Endometrial microvascular endothelial cells (primary cell): ENCODE data around the gene GNG8. TPM values are rescaled to one million over a fixed set of nuclear protein-coding genes. Genes with fewer than 3 reads are reported as not detected.

ENCODE experiments used
- in situ Hi-C: cut with HindIII; loops from 2 replicates; pipeline ENCODE4 v1.10.0; 2017; ENCODE audit warnings: low sequenced_read_pairs, low pct_unique_long_range_greater_than_20kb; ENCODE audit errors: inconsistent ontology term
- total RNA-seq: library from RNA; depleted of rRNA; stranded (reverse); fragments of >200 nt; gene quantifications from one replicate; pipeline ENCODE4 v1.2.3, GENCODE V29; 2015; ENCODE audit errors: inconsistent ontology term

GNG8 gene
- total RNA-seq, 1 donor from 2014 or later: not detected

DNA sequence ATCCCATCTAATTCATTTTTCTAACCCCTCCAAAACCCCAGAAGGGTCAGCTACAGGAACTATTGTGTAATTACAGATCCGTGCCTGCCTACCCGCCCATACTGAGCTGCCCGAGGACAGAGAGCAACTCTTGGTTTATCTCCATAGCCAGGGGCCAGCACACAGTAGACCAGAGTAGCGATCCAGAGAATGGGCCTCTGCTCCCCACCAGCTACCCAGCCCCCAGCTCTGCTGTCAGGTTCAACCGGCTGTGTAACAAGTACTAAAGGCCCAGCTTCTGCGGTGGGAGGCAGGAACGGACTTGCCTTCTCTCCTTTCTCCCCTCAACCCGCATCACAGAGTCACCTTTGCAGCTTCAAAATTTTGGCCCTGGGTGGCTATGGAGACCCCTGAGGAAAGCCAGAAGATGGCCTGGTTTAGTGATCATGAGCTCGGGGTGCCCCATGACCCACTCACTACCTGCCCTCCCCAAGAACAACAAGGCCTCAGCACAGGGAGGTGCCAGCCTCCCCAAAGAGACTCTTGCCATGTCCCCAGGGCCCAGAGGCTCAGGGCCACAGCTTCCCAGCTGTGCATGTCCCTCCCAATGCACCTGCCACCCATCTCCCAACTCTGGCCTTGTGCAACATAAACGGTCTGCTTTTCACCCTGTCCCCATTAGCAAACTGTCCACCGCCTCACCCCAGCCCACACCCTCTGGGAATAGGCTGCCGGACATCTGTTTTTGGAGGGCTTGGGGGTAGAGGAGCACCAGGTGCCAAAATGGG, 29.1 kb downstream of the GNG8 start:
- in situ Hi-C loops: no loop called here

DNA sequence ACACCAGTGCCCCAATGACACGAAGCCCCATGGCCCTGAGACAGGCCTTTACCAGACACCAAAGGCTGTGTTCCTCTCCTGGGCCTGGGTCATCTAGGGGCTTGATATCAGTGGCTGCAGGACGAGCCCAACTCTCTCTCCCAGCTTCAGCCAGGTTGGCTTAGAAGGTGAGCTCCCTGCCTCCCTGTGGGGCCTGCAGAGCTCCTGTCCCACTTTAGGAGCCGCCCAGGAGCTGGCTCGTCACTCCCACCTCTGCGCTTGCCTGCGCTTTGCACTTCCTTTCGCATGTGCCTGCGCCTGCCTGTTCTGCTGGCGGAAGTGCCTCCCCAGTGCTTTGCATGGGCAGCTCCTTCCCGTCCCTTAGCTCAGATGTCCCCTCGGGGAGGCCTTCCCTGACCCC, 30.0 kb downstream of the GNG8 start:
- in situ Hi-C loops: no loop called here

DNA sequence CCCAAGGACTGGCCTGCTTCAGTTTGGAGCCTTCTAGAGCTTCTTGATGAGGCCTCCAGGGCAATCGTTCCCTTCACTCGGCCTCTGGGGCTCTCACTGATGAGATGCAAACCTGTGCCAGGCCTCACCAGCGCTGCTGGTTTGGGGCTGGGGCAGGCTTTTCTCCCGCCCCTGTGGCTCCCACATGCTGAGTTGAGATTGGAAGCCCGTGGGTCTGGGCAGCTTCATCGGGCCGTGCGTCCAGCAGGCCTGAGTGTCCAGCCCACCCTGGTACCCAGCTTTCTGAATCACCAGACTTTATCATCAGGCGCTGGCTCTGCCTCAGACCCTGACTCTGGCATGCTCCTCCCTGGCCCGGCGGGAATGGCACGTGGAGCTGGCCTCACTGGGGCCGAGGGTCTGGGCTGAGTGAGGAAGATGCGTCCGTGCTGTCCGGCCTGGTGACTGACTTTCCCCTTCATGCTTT, 30.6 kb downstream of the GNG8 start:
- in situ Hi-C loops: no loop called here

DNA sequence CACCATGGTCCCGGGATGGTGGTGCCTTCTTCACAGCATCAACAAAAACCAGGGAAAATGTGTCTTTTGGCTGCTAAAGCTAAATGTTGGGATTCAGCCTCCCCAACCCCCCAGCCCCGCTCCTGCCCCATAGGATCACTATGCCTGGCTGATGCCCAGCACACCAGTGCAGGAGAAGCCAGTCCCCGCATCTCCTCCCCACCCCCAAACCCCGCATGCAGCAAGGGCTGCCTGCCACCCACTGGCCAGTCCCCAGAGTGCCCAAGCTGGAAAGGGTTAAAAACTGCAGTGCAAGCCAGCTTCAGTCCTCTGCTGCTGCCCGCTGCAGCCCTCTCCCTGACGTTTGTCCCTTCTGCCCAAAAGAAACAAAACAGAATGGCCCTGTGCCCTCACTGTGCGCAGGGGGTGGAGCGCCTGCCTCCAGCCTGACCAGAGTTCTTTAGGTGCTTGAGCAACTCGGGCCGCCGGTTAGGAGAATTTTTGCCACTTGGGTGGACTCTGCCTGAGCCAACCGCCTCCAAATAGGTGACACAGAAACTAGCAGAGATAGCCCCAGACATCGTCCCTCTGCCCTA, 31.1 kb downstream of the GNG8 start:
- in situ Hi-C loops: no loop called here

DNA sequence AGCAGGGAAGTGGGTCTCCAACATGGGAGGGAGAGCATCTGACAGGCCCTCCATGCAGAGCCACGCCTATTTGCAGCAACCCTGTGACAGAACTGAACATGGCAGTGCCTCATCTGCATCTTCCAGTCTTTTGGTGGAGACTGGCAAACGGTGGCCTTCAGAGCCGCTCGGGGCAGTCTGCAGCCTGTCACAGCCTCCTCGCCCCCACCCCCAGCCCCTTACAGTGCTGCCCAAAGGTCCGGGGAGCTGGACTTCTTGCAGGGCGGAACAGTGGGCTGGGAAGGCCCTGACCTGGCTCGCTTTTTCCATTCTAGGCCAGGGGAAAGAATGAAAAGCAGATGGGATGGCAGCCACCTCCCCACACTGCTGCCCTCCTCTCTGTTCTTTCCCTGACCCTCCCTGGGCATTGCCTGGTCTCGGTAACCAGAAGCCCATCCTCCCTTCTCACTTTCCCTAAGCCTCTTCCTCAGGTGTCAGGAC, 32.2 kb downstream of the GNG8 start:
- in situ Hi-C loops: no loop called here

DNA sequence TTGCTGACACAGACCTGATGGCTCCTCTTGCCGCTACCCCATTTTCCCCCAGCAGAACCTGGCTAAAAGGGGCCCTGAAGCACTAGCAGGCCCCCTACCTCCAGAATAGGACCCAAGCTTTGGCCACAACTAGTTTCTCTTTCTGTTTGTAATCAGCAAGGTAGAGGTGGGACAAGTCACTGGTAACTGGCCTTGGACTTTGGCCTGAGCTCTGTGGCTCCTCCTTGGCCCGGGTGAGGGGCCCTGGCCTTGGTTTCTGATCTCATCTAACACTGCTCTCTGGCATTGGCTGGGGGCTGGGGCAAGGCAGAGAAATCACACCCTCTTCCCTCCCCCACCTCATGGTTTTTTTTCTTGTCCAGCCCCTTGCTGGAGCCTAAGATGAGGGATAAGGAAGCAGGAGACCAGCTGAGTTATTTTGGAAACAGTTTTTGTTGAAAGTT, 32.8 kb downstream of the GNG8 start:
- in situ Hi-C loops: no loop called here

DNA sequence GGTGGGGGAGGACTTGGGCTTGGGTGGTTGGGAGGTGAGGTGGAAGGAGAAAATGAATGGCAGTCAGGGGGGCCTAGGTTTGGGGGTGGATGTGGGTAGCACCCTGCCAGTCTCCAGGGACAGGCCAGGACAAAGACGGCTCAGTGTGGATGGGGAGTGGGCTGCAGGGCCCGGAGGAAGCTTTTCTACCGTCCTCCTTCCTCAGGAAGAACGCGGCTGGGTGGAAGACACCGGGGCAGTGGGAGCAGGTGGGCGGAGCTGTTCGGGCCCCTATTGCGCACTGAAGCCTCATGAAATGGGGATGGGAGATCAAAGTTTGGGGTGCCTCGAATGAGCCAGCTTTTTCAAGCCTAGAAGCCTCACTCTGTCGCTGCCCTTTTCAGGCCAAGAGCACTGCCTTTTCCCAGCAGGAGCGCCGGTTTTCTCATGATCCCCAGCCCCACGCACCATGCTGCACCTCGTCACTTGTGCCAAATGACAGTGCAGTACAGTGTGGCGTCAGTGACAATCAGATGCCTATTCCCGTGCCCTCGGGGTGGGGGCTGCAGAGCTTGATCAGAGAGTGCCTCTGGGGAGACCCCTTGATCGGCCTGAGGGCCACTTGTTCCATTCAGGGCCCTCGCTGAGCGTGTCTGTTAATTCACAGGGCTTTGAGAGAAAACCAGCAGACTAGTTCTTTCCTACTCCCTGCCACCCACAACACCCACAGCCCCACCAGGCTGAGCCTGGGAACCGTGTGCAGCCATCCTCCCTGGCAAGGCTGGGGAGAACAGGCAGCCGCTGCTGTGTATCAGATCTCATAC, 33.4 kb downstream of the GNG8 start:
- in situ Hi-C loops: no loop called here

DNA sequence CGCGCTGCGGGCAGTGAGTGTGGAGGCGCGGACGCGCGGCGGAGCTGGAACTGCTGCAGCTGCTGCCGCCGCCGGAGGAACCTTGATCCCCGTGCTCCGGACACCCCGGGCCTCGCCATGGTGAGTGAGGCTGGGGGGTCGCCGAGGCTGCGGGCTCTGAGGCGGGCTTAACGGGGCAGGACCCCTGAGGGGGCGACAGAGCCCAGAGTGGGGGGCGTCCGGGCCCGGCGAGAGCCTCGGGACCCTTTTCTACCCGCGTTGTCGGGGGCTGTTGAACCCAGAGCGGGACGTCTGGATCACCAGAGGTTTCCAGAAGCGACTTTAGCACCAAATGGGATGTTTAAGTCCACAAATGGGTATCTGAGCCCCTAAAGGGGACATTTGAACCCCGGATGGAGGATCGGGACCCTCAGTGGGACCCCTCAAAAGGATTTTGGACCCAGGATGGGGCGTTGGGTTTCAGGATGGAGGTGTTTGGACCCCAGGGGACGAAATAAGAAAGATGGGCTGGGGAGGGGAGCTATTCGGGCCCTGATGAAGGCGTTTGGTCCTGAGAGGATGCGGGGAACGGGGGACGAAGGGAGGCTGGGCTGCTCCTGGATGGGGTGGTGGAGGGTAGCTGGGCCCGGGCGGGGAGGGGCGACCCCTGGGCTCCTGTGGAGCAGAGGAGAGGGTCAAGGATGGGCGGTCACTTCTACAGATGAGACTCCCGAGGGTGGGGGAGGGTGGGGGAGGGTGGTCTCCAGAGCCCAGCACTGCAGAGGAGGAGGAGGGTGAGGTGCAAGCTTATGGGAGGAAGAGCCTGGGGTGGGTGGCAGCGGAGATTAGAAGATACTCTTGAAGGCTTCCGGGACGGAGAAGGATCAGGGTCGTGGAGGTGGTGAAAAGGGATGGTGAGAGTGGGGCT, 34.4 kb downstream of the GNG8 start, which contains the start of gene CALM3:
TSS of gene CALM3 (plus strand) at position 13 of the 907 bp plus-strand sequence. CDS start at position 118, 105 bp downstream.
- in situ Hi-C loops: no loop called here

DNA sequence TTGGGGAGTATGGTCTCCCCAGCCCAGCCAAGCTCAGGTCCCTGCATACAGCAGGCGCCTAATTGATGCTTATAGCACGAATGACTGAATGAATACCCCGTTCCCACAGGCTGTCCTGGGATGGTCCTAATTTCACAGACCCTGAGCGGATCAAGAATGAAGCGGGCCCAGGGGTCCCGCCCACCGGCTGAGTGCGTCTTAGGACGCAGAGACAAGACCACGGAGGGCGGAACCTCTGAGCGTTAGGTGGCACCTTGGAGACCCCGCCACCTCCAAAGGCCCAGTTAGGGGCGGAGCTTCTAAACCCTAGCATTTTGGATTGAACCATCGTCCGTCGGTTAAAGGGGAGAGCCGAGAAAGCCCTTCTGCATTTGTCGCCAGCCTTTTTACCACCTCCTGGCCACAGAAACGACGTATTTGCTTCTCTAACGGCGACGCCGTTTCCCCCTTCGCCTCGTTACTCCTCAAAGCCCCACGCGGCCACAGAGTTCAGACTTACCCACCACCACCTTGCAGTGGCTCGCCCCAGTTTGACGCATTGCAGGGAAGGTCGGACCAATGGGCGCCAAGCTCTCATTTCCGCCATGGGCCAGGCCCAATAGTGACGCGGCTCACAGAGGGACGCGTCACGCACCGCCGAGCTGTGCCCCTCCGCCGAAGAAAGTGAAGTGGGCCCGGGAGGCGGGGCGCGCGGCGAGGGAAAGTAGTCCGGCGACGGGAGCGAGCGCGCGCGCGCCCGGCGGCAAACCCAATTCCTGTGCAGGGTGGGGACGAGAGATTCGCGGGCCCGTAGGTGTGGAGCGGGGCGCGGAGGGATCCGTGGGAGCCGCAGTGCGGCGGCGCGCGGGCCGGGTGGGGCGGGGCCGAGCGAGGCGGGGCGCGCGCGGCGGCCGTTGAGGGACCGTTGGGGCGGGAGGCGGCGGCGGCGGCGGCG, 35.4 kb downstream of the GNG8 start:
- in situ Hi-C loops: no loop called here

DNA sequence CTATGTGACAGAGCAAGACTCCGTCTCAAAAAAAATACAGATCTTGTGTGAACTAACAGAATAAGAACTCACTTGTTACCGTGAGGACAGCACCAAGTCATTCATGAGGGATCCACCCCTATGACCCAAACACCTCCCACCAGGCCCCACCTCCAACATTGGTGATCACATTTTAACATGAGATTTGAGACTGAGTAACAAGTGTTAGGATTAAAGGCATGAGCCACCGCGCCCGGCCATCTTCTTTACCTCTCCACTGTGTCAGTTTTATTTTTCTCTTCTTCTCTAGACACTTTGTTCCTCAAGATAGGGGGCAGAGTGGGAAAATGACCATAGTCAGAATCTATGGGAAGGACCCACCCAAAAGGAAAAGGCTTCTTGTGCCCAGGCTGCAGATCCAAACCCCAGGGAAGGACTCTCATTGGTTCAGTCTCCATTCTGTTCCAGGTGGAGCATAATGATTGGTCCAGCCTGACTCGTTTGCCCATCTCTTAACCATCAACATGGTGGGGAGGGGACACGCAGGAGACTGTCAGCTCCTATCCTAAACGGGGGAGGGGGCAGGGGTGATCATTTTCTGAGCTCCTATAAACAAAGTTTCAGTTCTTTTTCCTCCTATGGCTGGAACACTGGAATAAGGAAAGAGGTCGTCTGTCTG, 36.2 kb downstream of the GNG8 start:
- in situ Hi-C loops: no loop called here

DNA sequence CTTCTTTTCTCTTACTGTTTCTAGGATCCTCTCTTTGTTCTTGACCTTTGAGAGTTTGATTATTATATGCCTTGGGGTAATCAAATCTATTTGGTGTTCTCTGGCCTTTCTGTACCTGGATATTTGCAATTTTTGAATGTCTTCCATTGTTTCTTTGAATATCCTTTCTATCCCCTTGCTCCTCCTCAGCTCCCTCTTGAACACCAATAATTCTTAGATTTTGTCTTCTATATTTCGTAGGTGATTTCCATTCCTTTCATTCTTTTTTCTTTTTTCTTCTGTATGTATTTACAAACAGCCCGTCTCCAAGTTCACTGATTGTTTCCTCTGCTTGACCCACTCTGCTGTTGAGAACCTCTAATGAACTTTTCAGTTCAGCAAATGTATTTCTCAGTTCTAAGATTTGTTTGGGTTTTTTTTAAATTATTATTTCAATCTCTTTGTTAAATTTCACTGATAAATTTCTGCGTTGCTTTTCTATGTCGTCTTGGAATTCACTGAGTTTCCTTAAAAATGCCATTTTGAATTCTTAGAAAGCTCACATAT, 37.6 kb downstream of the GNG8 start:
- in situ Hi-C loops: no loop called here

DNA sequence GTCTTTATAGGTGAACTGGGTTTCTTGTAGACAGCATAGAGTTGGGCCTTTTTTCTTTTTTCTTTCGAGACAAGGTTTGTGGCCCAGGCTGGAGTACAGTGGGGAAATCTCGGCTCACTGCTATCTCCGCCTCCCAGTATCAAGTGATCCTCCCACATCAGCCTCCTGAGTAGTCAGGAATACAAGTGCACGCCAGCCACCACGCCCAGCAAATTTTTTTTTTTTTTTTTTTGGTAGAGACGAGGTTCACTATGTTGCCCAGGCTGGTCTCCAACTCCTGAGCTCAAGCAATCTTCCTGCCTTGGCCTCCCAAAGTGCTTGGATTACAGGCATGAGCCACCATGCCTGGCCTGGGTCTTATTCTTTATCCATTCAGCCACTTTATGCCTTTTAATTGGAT, 40.0 kb downstream of the GNG8 start:
- in situ Hi-C loops: no loop called here

DNA sequence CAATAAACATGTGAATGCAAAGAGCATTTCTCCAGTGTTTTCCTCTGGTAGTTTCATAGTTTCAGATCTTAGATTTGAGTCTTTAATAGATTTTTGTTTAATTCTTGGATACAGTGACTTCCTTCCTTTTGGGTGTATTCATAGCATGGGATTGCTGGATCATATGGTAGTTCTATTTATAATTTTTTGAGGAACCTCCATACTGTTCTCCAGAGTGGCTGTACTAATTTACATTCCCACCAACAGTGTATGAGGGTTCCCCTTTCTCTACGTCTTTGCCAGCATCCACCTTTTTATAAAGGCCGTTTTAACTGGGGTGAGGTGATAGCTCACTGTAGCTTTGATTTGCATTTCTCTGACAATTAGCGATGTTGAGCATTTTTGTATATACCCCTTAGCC, 44.1 kb downstream of the GNG8 start:
- in situ Hi-C loops: no loop called here

DNA sequence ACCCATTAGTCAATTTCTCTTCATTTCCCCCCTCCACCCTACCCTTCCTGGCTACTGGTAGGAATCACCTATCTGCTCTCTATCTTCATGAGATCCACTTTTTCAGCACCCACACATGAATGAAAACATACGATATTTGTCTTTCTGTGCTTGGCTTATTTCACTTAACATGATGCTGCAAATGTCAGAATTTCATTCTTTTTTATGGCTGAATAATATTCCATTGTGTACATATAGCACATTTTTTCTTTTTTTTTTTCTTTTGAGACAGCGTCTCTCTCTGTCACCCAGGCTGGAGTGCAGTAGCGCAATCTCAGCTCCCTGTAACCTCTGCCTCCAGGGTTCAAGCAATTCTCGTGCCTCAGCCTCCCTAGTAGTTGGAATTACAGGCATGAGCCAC, 44.7 kb downstream of the GNG8 start:
- in situ Hi-C loops: no loop called here

DNA sequence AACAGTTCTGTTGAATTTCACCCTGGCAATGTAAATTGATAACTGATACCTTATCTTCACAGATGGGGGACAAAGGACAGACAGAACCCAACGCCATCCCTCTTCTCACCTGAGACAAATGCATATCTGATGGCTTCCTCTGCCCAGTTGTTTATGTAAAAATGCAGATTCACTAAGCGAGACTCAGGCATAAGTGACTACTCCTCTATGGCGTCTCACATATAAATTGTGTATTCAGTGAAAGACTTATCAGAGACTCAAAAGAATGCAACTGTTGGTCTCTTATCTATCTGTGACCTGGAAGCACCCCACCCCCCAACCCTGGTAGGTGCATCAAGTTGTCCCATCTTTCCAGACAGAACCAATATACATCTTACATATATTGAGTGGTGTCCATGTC, 48.1 kb downstream of the GNG8 start:
- in situ Hi-C loops: no loop called here

DNA sequence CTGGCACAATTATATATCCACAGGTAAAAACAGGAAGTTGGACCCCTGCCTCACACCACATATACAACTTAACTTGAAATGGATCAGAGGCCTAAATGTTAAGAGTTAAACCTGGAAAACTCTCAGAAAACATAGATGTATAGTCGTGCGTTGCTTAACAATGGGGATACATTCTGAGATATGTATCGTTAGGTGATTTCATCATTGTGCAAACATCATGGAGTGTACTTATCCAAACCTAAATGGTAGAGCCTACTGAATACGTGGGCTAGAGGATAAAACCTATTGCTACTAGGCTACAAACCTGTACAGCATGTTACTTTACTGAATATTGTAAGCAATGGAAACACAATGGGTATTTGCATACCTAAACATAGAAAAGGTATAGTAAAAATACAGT, 49.7 kb downstream of the GNG8 start:
- in situ Hi-C loops: no loop called here

DNA sequence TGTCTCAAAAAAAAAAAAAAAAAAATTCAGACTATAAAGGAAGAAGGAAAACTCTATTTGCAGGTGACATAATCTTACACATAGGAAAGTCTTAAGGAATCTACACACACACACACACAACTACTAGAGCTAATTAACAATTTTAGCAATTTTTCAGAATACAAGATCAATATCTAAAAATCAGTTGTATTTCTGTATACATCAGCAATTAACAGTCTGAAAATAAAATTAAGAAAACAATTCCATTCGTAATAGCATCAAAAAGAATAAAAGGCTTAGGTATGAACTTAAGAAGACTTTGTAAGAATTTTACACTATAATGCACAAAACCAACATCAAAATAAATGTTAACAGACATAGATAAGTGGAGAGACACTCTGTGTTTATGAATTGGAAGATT, 50.5 kb downstream of the GNG8 start:
- in situ Hi-C loops: no loop called here
